ENCODE measurements around the gene PEX1.
"Not testable (repeated sequence)": the region's sequence is repeated elsewhere in the genome, so short reads cannot be mapped to it uniquely, and the experiment has no call there.

The PEX1 gene

GRCh38 chr7:92528188-92528957, at the start of gene PEX1, which contains the start of gene RBM48:
Gene PEX1, minus strand, starts transcription at chr7:92528520. Its CDS starts 85 bp downstream, at chr7:92528435.
Gene RBM48, plus strand, starts transcription at chr7:92528795. Its CDS starts 19 bp downstream, at chr7:92528814.
- DNase-seq: peak; percentile 93 to 94

GRCh38 chr7:92576296-92576695, 48.0 kb upstream of the PEX1 start:
- no peak for DNase-seq

GRCh38 chr7:92569137-92569536, 40.8 kb upstream of the PEX1 start:
- no peak for DNase-seq

- no peak for DNase-seq
Observed at GRCh38 chr7:92567460-92567859, 39.1 kb upstream of the PEX1 start.

- DNase-seq: no peak
Observed at GRCh38 chr7:92563345-92563744, 35.0 kb upstream of the PEX1 start.

- DNase-seq: no peak
Observed at GRCh38 chr7:92560602-92561001, 32.3 kb upstream of the PEX1 start.

- DNase-seq: no peak
Observed at GRCh38 chr7:92557808-92558362, 29.6 kb upstream of the PEX1 start.

- no peak for DNase-seq
Observed at GRCh38 chr7:92557249-92557648, 28.9 kb upstream of the PEX1 start.

- DNase-seq: no peak
Observed at GRCh38 chr7:92550194-92550593, 21.9 kb upstream of the PEX1 start.

GRCh38 chr7:92547579-92547978, 19.3 kb upstream of the PEX1 start:
- DNase-seq: no peak

- DNase-seq: no peak
Observed at GRCh38 chr7:92546856-92547497, 18.7 kb upstream of the PEX1 start.

- not testable (repeated sequence) for DNase-seq
Observed at GRCh38 chr7:92545116-92545515, 16.8 kb upstream of the PEX1 start.

- DNase-seq: not testable (repeated sequence)
Observed at GRCh38 chr7:92543542-92543941, 15.2 kb upstream of the PEX1 start.

- no peak for DNase-seq
Observed at GRCh38 chr7:92534572-92534971, 6.3 kb upstream of the PEX1 start.

- no peak for DNase-seq
Observed at GRCh38 chr7:92528958-92529264, 591 bp upstream of the PEX1 start.

GRCh38 chr7:92527300-92528187, 776 bp downstream of the PEX1 start:
- peak; percentile 42 to 44 for DNase-seq

- no peak for DNase-seq
Observed at GRCh38 chr7:92523110-92523509, 5.2 kb downstream of the PEX1 start.

GRCh38 chr7:92520024-92520423, 8.3 kb downstream of the PEX1 start:
- DNase-seq: no peak

- DNase-seq: no peak
Observed at GRCh38 chr7:92517631-92518030, 10.7 kb downstream of the PEX1 start.

- DNase-seq: no peak
Observed at GRCh38 chr7:92513167-92513902, 15.0 kb downstream of the PEX1 start.

GRCh38 chr7:92508946-92509345, 19.4 kb downstream of the PEX1 start:
- DNase-seq: no peak

- DNase-seq: no peak
Observed at GRCh38 chr7:92506363-92506762, 22.0 kb downstream of the PEX1 start.

GRCh38 chr7:92504563-92504962, 23.8 kb downstream of the PEX1 start:
- no peak for DNase-seq
